GM21367 (cell line): Measurements from ENCODE around the gene SCUBE2.

Source experiments
- ATAC-seq: cut with Tn5 transposase; IDR thresholded peaks from one replicate; pipeline ENCODE4 v1.9.1; 2021; ENCODE audit not compliant: unreplicated experiment

SCUBE2 gene

GRCh38 chr11:9091044-9091922, at the start of gene SCUBE2:
Gene SCUBE2, minus strand, starts transcription at chr11:9091599. Its CDS starts 71 bp downstream, at chr11:9091528.
- ATAC-seq, result no peak

DNA sequence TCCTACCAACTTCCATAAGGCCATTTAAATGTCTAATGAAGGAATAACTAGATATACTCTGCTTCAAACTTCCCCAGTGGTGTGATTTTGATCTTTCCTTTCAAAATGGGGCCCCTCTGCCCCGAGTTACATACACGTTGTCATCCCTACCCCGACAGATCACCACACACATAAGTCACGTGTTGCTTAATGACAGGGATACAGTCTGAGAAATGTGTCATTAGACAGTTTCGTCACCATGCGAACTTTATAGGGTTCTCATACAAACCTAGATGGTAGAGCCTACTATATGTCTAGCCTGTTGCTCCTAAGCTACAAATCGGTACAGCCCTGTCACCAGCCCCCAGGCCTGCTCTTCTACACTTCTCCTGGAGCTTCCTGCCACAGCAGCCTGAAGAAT, 49.8 kb upstream of the SCUBE2 start:
- no peak for ATAC-seq

DNA sequence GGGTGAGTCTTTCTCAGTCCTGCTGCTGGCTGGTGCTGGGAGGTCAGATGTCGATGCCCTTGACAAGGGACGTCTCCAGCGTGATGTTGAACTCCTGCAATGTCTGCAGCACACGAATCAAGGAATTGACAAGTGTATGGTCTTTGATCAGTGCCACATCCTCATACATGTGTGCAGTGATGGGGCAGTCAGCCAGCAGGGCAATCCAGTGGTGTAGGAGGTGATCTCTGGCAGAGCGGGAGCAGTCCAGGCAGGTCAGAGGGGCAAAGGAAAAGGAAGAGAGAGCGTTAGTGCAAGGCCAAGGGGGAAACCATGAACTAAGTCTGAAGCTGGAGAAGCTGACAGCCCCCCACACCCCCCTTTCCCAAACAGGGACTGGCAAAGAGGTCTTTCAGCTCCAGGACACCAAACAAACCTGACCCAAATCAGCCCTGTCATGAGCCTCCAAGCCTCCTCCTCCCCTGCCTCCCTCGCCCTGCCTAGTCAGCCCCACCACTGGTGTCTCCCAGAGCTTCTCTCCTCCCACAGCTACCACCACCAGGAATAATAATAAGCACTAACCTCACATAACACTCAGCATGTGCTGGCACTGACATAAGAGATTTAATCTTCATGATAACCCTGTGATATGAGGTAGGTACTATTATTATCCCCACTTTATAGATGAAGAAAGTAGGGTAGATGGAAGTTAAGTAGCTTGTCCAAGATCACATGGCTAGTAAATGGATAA, 48.4 kb upstream of the SCUBE2 start:
- no peak for ATAC-seq

- ATAC-seq, result no peak
Measured at GRCh38 chr11:9138612-9139579, 47.5 kb upstream of the SCUBE2 start.

GRCh38 chr11:9138133-9138453, 46.7 kb upstream of the SCUBE2 start:
- no peak for ATAC-seq

- peak; percentile 79 for ATAC-seq
Measured at GRCh38 chr11:9137293-9138132, 46.1 kb upstream of the SCUBE2 start.

GRCh38 chr11:9136741-9137140, 45.3 kb upstream of the SCUBE2 start:
- ATAC-seq, result no peak

DNA sequence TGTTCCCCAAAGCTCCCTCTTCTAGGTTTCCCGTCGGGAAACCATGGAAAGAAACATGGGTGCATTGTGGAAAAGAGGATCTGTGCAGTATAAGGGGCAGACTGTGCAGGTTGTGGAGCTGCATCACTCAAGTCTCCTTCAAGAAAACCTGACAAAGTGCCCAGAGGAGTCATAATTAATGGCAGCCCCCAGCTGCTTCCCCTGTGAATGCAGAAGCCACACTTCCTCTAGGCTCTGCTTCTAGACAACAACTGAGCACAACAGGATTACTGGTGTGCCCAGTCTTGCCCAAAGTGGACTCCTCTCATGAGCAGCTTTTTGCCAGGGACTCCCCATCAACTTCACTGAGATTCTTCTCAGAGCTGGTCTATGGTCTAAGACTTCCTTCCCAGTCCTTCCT, 42.6 kb upstream of the SCUBE2 start:
- no peak for ATAC-seq

DNA sequence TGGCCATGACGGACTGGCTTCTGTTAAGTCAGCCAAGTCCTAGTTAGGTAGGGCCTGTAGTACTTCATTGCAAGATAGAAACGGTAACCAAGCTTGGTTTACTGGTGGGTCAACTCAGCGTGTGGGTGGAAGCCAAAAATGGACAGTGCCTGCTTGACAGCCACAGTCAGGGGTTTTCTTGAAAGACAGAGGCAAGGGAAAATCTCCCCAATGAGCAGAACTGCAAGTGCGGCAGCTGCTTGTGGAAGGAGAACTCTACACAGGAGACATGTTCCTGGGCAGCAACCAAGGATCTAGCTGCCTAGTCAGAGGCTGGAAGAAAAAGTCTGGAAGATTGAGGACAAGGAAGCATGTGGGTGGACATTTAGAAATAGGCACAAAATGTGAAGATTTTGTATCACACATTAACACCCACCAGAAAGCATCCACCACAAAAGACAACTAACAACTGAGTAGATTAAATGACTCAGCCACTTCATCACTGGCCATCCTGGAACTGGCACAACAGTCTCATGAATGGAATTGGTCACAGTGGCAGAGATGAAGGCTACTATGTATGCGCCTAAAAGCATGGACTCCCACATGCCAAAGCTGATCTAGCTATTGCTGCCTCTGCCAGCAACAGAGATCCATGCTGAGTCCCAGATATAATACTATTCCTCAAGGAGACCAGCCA, 40.9 kb upstream of the SCUBE2 start:
- ATAC-seq, result no peak

DNA sequence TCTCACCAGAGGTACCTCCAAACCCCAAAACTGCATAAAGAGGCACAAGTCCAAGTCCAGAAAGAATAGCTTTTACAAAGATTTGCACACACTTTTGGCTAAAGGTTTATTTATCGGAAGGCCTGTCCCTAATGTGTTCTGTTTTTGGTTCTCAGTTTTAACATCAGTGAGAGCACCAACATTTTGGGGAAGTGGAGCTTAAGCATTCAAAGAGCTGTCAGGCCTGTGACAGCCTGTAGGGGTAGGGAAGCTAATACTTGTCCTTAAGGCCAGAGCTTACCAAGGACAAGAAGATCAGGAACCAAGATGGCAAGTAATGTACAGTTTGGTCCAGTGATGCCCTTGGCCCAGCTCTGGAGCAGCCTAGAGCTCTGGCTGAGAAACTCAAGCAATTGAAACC, 38.9 kb upstream of the SCUBE2 start:
- no peak for ATAC-seq

DNA sequence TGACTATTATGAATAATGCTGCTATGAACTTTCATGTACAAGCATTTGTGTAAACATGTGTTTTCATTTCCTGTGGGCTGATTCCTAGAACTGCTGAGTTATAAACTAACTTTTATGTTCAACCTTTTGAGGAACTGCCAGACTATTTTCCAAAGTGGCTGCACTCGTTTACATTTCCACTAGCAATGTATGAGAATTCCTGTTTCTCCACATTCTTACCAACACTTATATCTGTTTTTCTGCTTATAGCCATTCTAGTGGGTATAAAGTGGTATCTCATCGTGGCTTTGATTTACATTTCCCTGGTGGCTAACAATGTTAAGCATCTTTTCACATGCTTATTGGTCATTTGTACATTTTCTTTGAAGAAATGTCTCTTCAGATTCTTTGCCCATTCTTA, 35.2 kb upstream of the SCUBE2 start:
- no peak for ATAC-seq

DNA sequence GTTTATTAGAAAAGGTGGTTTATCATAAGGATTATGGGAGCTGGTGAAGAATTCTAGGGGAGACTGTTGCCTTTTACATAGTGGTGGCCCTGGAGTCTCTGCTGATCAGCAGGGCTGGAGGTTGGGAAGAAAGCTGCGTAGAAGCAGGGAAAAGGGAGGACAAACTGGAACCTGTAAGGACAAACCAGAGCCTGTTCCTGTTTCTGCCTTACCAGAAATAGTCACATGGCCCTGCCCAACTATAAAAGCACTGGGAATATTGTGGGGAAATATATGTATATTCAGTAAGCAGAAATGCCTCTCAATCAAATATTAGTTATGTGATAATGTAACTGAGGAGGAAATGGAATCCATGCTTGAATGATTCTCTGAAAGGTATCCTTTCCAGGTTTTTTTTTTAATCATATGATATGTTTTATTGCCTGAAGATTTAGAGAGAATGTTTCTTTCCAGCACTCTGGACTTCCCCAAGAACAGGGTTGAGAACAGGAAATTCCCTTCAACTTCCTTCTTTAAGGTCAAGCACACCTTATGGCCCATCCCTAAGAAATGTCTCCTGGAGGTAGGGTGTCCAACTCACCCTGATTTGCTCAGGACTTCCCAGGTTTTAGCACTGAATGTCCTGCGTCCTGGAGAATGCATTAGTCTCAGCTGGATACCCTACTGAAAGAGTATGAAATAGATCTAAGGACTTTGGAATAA, 33.9 kb upstream of the SCUBE2 start:
- no peak for ATAC-seq

DNA sequence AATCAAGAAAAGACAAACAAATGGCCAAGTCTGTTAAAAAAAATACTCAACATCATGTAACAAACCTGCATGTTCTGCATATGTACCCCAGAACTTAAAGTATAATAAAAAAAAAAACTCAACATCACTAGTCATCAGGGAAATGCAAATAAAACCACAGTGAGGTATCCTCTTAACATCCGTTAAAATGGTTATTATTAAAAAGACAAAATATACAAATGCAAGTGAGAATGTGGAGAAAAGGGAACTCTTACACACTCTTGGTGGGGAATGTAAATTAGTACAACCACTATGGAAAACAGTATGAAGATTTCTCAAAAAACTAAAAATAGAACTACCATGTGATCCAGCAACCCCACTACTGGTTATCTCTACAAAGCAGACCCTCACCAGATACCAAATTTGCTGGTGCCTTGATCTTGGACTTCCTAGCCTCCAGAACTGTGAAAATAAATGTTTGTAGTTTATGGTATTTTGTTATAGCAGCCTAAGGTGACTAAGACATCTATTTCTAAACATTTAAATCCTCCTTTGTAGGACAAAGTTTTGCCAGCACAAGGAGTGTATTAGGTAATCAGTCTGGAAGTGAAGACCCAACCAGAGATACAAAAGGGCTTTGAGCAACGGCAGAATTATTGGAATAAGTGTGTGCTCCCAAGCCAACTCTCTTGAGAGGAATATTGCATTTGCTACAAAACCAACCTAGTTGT, 32.4 kb upstream of the SCUBE2 start:
- ATAC-seq, result no peak

DNA sequence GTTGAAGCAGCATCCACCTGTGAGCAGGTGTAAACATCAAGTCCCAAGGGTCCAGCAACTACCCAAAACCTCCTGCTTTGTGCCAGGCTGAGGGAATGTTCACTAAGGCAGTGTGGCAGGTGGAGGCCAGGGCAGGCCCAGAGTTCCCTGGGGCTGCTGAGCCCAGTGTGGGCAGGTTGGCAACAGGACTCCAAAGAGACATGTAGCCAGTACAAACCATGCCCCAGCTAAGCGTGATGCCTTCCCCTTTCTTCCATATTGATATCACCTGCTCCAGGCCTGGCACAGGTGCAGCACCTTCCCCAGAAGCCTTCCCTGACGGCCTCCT, 30.0 kb upstream of the SCUBE2 start:
- no peak for ATAC-seq

- ATAC-seq, result no peak
Measured at GRCh38 chr11:9120664-9121468, 29.5 kb upstream of the SCUBE2 start.

DNA sequence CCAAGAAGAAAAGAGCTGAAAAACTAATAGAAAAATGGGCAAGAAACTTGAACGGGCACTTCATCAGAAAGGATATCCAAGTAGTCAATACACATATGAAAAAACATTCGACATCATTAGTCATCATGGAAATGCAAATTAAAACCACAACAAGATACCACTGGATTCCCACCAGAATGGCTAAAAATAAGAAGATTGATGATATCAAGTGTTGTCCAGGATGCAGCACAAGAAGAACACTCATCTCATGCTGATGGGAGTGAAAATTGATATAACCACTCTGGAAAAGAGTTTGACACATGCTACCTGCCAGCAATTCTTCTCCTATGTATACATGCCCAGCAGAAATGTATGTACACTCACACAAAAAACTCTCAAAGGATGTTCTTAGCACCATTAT, 26.9 kb upstream of the SCUBE2 start:
- no peak for ATAC-seq

- ATAC-seq, result no peak
Measured at GRCh38 chr11:9112075-9112474, 20.7 kb upstream of the SCUBE2 start.
